ENCODE results near the gene FBXL19.
"Not testable (repeated sequence)": the region's sequence is repeated elsewhere in the genome, so short reads cannot be mapped to it uniquely, and the experiment has no call there.

The FBXL19 gene

GRCh38 chr16:30921748-30922419 is 1.5 kb upstream of the FBXL19 start:
- DNase-seq (ENCODE audit: low spot score) = peak; percentile 82

DNA sequence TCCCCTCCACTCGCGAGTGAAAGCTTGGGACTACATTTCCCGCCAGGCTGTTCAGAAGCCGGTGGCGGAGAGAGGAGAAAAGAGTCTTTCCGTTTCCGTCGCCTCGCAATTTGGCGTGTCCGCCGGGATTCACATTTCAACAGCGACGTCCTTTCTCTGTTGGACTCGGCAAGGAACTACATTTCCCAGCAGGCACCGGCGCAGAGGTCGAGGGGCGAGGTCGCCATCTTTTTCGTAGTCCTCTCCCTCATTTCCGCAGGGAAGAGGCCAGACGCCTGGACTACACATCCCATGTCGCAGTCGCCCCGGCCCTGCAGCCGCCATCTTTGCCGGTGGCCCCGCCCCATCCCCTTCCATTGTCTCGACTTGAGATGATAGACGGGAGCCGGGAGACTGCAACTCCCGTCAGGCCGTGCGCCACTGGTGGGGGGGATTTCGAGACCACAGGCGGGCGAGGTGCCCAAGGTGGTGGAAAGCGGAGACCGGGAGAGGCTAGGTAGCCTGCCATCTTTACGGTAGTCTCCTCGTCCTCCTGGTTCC is 882 bp upstream of the FBXL19 start:
- DNase-seq (ENCODE audit: low spot score) = peak; percentile 100

- peak; percentile 100 for DNase-seq (ENCODE audit: low spot score)
These were observed 324 bp upstream of the FBXL19 start for GRCh38 chr16:30922960-30923535.

DNA sequence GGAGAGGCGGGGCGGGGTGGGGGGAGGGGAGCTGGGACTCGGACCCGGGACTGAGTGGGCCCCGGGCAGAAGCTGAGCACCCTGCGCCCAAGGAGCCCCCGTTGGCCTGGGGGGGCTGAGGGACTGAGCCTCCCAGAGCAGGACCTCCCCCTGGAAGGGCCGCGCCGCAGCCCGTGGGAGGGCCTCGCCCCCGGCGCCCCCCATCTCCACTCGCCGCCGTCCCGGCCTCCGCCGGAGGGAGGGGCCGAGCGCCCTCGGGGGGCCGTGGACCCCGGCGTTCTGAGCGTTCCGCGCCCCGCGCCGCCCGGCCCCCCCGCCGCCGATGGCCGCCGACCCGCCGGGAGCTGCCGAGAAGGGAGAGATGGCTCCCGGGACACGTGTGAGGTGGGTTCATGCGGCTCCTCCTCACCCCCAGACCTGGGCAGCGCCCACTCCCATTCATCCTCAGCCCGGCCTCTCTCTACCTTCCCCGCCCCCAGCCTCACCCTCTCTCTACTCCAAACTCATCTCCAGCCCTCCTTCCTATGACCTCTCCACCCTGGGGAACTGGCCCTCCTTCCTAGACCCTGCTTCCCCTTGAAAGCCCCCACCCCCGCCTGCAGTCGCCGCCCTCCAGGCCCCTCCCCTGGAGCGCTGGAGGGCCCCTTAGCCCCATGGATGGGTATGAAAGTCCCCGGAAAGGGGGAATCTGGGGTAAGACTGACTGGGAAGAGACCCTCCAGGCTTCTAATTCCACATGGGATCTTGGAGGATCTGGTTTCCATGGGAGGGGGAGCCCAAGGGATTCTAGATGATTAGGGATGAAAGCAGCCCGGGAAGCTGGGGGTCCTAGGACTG is 922 bp downstream of the FBXL19 start:
- DNase-seq (ENCODE audit: low spot score) = no peak

DNA sequence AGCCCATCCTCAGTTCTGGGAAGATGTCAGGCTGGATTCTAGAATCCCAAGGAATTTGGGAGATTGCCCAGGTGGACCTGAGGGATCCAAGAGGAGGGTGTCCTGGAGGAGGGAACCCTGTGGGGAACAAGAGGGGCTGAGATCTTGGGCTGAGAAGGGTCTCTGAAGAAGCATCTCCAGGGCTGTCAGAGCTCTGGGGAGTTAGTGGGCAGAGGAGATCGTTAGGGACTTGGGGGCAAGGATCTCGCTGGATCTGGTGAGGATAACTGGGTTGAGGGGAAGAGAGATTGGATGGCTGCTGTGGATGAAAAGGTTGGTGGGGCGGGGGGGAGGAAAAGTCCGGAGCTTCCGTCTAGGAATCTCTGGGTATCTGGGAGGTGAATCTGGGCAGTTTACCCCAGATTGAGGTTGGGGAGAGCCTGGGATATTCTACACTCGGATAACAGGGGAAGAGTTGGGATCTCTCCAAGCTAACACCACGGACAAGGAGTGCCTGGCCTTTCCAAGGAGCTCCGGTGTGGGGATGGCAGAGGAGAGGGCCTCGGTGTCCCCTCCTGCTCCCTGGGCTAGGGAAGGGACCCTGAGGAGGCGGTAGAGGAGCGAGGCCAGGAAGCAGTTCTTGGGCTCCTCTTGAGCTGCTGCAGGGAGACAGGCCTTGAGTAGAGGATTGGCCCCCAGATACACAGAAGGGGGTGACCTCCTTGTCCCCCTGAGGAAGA is 1.7 kb downstream of the FBXL19 start:
- DNase-seq (ENCODE audit: low spot score) = no peak

DNA sequence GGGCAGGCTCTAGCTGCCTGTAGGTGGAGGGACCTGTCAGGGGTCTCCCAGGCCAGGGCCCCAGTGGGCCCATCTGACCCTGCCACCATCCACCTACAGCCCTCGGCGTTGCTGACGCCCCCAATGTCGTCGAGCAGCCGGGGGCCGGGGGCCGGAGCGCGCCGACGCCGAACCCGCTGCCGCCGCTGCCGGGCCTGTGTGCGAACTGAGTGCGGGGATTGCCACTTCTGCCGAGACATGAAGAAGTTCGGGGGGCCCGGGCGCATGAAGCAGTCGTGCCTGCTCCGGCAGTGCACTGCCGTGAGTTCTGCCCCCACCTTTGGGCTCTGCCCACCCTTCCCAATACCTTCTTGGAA is 2.2 kb downstream of the FBXL19 start:
- no peak for DNase-seq (ENCODE audit: low spot score)

GRCh38 chr16:30925995-30926811 is 2.8 kb downstream of the FBXL19 start:
- DNase-seq (ENCODE audit: low spot score) = no peak

- no peak for DNase-seq (ENCODE audit: low spot score)
These were observed 3.8 kb downstream of the FBXL19 start for GRCh38 chr16:30926937-30927788.

DNA sequence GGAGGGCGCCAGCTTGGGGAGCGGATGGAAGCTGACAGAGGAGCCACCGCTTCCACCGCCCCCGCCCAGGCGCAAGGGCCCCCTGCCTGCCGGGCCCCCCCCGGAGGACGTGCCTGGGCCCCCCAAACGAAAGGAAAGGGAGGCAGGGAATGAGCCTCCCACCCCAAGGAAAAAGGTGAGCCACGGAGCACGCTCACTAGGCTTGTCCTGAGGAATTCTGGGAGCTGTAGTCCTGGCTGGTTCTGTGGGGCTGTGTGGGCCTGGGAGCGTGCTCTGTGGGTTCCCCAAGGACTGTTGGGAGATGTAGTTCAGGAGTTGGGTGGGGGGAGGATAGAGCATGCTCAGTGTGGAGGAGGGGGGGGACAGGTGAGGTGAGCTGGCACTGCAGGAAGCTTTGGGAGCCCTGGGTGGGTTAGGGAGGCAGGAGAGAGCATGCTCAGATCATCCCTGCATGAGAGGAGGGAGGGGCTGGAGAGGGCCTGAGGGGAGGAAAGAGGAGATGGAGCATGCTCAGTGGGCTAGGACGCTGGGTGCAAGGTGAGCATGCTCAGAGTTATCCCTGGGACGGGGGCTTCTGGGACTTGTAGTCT is 4.5 kb downstream of the FBXL19 start:
- DNase-seq (ENCODE audit: low spot score) = peak; percentile 88

DNA sequence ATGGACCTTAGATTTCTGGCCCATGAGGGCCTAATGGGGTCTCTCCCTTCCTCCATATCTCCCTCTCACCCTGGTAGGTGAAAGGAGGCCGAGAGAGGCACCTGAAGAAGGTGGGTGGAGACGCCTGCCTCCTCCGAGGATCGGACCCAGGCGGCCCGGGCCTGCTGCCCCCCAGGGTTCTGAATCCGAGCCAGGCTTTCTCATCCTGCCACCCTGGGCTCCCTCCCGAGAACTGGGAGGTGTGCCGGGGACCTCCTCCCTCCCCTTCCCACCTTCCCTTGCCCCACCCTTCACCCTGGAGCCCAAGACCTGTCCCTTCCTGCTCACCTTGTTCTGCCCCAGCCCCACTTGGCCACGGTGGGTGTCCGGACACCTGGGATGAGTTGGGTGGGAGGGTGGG is 5.0 kb downstream of the FBXL19 start:
- DNase-seq (ENCODE audit: low spot score) = no peak

GRCh38 chr16:30929167-30929566 is 5.8 kb downstream of the FBXL19 start:
- DNase-seq (ENCODE audit: low spot score) = no peak

DNA sequence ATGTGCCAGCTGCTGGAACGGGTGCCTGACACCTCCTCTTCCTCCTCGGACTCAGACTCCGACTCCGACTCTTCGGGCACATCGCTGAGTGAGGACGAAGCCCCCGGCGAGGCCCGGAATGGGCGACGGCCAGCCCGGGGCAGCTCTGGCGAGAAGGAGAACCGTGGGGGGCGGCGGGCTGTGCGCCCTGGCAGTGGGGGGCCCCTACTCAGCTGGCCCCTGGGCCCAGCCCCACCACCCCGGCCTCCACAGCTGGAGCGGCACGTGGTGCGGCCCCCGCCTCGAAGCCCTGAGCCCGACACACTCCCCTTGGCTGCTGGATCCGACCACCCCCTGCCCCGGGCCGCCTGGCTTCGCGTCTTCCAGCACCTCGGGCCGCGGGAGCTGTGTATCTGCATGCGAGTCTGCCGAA is 6.8 kb downstream of the FBXL19 start:
- DNase-seq (ENCODE audit: low spot score) = no peak

DNA sequence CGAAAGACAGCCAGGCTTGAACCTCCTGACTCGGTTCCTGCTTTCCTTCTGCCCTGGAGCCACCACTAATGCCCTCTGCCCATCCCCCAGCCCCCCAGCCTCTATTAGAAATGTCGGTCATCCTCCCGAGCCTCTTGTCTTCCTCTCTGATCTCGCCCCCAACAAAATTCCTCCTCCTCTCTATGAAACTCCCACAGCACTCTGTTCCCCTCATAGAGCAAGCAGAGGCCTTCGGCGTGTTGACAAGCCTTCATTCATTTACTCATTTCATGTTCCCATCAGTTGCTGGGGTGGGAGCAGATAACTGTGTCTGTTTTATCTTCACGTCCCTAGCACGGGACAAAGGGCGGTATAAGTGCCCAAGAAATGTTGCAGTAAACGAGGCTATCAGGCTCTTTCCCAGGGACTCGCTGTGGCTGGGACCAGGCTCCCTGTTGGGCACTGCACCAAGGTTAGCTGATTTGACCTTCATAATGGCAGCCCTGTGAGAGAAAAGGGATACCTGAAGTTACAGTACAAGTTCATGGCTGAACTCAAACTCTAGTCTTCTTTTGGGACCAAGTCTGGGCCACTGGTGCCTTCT is 7.8 kb downstream of the FBXL19 start:
- DNase-seq (ENCODE audit: low spot score) = no peak

GRCh38 chr16:30934827-30935557 is 11.6 kb downstream of the FBXL19 start:
- DNase-seq (ENCODE audit: low spot score) = no peak

- no peak for DNase-seq (ENCODE audit: low spot score)
These were observed 14.3 kb downstream of the FBXL19 start for GRCh38 chr16:30937692-30938091.

GRCh38 chr16:30939571-30939970 is 16.2 kb downstream of the FBXL19 start:
- DNase-seq (ENCODE audit: low spot score) = not testable (repeated sequence)

DNA sequence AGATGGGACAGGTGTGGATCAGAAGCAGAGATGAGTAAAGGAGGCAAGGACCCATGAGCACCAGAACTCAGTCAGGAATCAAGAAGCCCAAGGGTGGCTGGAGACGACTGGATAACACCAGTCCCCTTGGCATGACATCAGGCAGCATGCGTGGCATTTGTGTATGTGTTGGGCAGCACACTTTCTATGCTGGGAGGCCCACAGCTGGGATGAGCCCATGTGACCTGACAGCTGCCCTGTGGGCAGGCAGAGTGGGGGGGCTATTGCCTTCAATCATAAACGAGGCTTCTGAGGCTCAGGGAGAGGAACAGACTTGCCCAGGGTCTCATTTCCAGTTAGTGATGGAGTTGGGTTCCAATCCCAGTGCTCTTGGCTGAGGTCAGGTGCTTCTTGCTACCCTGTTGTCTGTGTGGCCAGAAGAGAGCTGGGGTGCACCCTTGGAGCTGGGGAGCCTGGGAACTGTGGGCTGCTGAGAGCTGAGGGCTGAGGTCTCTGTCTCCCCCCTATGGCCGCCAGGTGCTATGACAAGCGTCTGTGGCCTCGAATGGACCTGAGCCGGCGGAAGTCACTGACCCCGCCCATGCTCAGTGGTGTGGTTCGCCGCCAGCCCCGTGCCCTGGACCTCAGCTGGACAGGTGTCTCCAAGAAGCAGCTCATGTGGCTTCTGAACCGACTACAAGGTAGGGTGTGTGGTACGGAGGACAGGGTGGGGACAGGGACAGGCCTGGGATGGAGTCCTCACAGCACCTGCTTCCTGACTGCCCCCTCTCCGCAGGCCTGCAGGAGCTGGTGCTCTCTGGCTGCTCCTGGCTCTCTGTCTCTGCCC is 18.4 kb downstream of the FBXL19 start:
- no peak for DNase-seq (ENCODE audit: low spot score)

- no peak for DNase-seq (ENCODE audit: low spot score)
These were observed 19.0 kb downstream of the FBXL19 start for GRCh38 chr16:30942426-30942806.
